Nephron (organoid): Measurements from ENCODE around the gene STK32B.

Source experiments
- H3K27ac Mint-ChIP-seq, 3 experiments: 2 replicates each; pipeline ENCODE4 v1.8.0; 2020; ENCODE audit warnings: mixed read lengths in 3 of 3, mild to moderate bottlenecking in 2 of 3, moderate library complexity in 1 of 3
- H3K27me3 Mint-ChIP-seq: 2 replicates; pipeline ENCODE4 v1.8.0; 2021; ENCODE audit warnings: low read depth, mild to moderate bottlenecking, moderate library complexity, mixed read lengths
- H3K36me3 Mint-ChIP-seq: 2 replicates; pipeline ENCODE4 v1.8.0; 2020; ENCODE audit warnings: low read depth, mixed read lengths
- H3K4me1 Mint-ChIP-seq: 2 replicates; pipeline ENCODE4 v1.8.0; 2020; ENCODE audit warnings: mixed read lengths
- H3K4me3 Mint-ChIP-seq, 3 experiments: 2 replicates each; pipeline ENCODE4 v1.8.0; 2020; ENCODE audit warnings: mild to moderate bottlenecking in 3 of 3, mixed read lengths in 3 of 3, moderate library complexity in 2 of 3
- H3K9me3 Mint-ChIP-seq: 2 replicates; pipeline ENCODE4 v1.8.0; 2020; ENCODE audit warnings: mixed read lengths
- CTCF ChIP-seq, 3 experiments: fragments of 200-600 bp; sonication (generic); IDR thresholded peaks; one replicate each; pipeline ENCODE4 v1.5.0; 2021; ENCODE audit warnings: antibody characterized with exemption in 3 of 3; ENCODE audit not compliant: unreplicated experiment in 3 of 3

The STK32B gene

GRCh38 chr4:5391492-5391891, 340.2 kb downstream of the STK32B start:
- Mint-ChIP-seq H3K4me1 (peaks cover 2% of the 10 kb centered on the region), H3K4me3 (no peak overlapping the region), H3K9me3 (no peaks in the 10 kb centered on the region), H3K36me3 (no peaks in the 10 kb centered on the region), H3K27me3 (peaks cover 13% of the 10 kb centered on the region), H3K27ac (no peak overlapping the region)
- no peak for TF ChIP-seq CTCF (IDR thresholded peaks at IDR 0.05; ENCODE audit: unreplicated experiment in 3 of 3)

- no peaks in the 10 kb centered on the region for H3K36me3 Mint-ChIP-seq
- no peak overlapping the region for H3K27ac Mint-ChIP-seq
- H3K27me3 Mint-ChIP-seq: peaks cover 15% of the 10 kb centered on the region
- H3K4me1 Mint-ChIP-seq: no peaks in the 10 kb centered on the region
- H3K4me3 Mint-ChIP-seq: no peak overlapping the region
- no peaks in the 10 kb centered on the region for H3K9me3 Mint-ChIP-seq
- no peak for TF ChIP-seq CTCF (IDR thresholded peaks at IDR 0.05; ENCODE audit: unreplicated experiment in 3 of 3)
Observed at GRCh38 chr4:5393911-5394513, 342.7 kb downstream of the STK32B start.

GRCh38 chr4:5395781-5396180, 344.5 kb downstream of the STK32B start:
- peaks cover 13% of the 10 kb centered on the region for H3K27me3 Mint-ChIP-seq
- H3K4me1 Mint-ChIP-seq: no peaks in the 10 kb centered on the region
- no peaks in the 10 kb centered on the region for H3K36me3 Mint-ChIP-seq
- H3K27ac Mint-ChIP-seq: no peak overlapping the region
- H3K4me3 Mint-ChIP-seq: no peak overlapping the region
- H3K9me3 Mint-ChIP-seq: peaks cover 1% of the 10 kb centered on the region
- TF ChIP-seq CTCF (IDR thresholded peaks at IDR 0.05; ENCODE audit: unreplicated experiment in 3 of 3): no peak

GRCh38 chr4:5398056-5398455, 346.8 kb downstream of the STK32B start:
- Mint-ChIP-seq H3K27ac (no peak overlapping the region), H3K4me1 (no peaks in the 10 kb centered on the region), H3K4me3 (no peak overlapping the region), H3K36me3 (no peaks in the 10 kb centered on the region), H3K27me3 (peaks cover 14% of the 10 kb centered on the region), H3K9me3 (peaks cover 6% of the 10 kb centered on the region)
- no peak for TF ChIP-seq CTCF (IDR thresholded peaks at IDR 0.05; ENCODE audit: unreplicated experiment in 3 of 3)

- H3K4me1 Mint-ChIP-seq: no peaks in the 10 kb centered on the region
- H3K36me3 Mint-ChIP-seq: no peaks in the 10 kb centered on the region
- no peak overlapping the region for H3K4me3 Mint-ChIP-seq
- H3K27me3 Mint-ChIP-seq: peaks cover 11% of the 10 kb centered on the region
- no peak overlapping the region for H3K27ac Mint-ChIP-seq
- TF ChIP-seq CTCF (IDR thresholded peaks at IDR 0.05; ENCODE audit: unreplicated experiment in 3 of 3): no peak
- H3K9me3 Mint-ChIP-seq: peaks cover 10% of the 10 kb centered on the region
Observed at GRCh38 chr4:5399124-5399523, 347.8 kb downstream of the STK32B start.

- peak; percentile 63 to 73 (median 71) for TF ChIP-seq CTCF (IDR thresholded peaks at IDR 0.05; ENCODE audit: unreplicated experiment in 3 of 3)
- Mint-ChIP-seq H3K27me3 (peaks cover 11% of the 10 kb centered on the region), H3K4me1 (no peaks in the 10 kb centered on the region), H3K4me3 (no peak overlapping the region), H3K27ac (no peak overlapping the region), H3K9me3 (peaks cover 10% of the 10 kb centered on the region), H3K36me3 (no peaks in the 10 kb centered on the region)
Observed at GRCh38 chr4:5399790-5400421, 348.6 kb downstream of the STK32B start.
